ENCODE data around the gene MRPL40.
A peak's percentile ranks its signal among the peaks of the same experiment; 100 is the strongest.

MRPL40 gene

DNA sequence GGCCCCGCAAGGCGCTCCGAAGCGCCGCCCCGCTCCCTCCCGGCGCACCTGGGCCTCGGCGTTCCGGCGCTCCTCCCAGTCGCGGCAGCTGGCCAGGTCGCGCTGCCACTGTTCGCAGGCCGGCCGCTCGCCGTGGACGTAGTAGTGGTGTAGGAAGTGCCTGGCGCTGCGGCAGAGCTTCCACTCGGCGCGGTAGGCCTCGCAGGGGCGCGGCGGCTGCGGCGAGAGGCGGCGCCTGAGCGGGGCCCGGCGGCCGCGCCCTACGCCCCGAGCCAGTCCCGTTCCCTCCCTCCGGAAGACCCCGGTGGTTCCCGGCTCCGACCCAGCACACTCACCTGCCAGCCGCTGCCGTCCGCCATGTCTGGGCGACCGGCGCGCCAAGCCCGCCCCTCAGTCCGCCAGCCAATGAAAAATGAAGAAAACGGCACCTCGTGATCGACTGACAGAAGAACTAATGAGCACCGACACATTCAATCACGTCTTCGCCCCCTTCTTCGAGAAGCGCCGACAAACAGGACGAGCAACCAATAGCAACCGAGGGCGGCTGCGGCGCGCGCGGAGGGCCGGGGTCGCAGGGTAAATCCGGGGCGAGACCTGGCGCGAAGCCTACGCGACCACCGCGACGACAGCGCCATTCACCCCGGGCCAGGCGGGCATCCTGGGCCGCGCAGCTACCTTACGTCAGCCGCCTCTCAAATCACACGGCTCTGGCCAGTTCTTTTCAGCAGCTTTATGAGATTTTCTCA is 15.2 kb downstream of the MRPL40 start, which contains the start of gene C22orf39:
Gene C22orf39, minus strand, starts transcription at position 382 of the 746 bp plus-strand sequence. Its CDS starts 23 bp downstream, at position 359.
- no peak for TF ChIP-seq Cebpa-rat (IDR thresholded peaks at IDR 0.05)
- Histone ChIP-seq H3K27ac (peak within 1 kb of the TSS; percentile 96), H3K9ac (peak within 1 kb of the TSS; percentile 97), H3K36me3 (peaks cover 71% of the 10 kb centered on the region), H3K4me3 (peak within 1 kb of the TSS; percentile 98), H3K9me3 (no peaks in the 10 kb centered on the region), H3K4me1 (peaks cover 30% of the 10 kb centered on the region), H3K4me2 (peak within 1 kb of the TSS; percentile 95), H3K27me3 (no peaks in the 10 kb centered on the region), H4K20me1 (peaks cover 45% of the 10 kb centered on the region)

GRCh38 chr22:19448076-19448607 is 15.8 kb downstream of the MRPL40 start:
- peaks cover 39% of the 10 kb centered on the region for H4K20me1 ChIP-seq
- no peaks in the 10 kb centered on the region for H3K27me3 ChIP-seq
- H3K27ac ChIP-seq: peak overlapping the region; percentile 96
- peaks cover 71% of the 10 kb centered on the region for H3K36me3 ChIP-seq
- no peak for TF ChIP-seq Cebpa-rat (IDR thresholded peaks at IDR 0.05)
- no peaks in the 10 kb centered on the region for H3K9me3 ChIP-seq
- H3K4me2 ChIP-seq: peak overlapping the region; percentile 79
- H3K4me3 ChIP-seq: peak overlapping the region; percentile 98
- peaks cover 30% of the 10 kb centered on the region for H3K4me1 ChIP-seq
- peak overlapping the region; percentile 97 for H3K9ac ChIP-seq

DNA sequence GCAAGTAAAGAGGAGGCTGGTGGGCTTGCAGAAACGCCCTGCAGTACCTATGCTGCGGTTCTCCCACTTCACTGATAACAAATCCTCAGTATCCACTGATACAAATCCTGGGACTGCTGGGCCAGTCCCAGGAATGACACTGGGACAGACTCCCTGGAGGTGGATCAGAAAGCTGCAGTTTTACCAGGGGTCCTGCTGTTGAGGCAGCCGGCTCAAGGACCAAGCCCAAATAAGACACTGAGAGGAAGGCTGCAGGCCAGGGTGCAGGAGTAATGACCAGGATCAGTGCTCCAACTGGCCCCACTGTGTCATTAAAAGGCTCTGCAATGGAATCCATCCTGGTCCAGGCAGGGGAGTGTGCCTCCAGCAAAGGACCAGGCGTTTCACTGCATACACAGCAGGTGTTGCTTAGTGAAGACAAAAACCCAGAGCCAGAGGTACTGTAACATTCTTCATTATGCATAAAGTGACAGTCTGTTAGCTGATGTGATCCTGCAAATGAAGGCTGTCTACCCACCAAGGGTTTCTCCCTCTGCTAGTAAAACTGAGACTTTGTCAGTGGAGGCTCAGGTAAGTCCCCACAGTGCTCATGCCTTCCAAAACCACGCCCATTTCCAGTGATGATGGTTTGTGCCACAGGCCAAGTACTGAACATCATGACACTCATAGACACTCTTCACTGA is 16.5 kb downstream of the MRPL40 start:
- H3K4me2 ChIP-seq: peak overlapping the region; percentile 79
- H3K4me1 ChIP-seq: peaks cover 30% of the 10 kb centered on the region
- H4K20me1 ChIP-seq: peaks cover 31% of the 10 kb centered on the region
- H3K27ac ChIP-seq: no peak overlapping the region
- H3K9me3 ChIP-seq: no peaks in the 10 kb centered on the region
- no peak for TF ChIP-seq Cebpa-rat (IDR thresholded peaks at IDR 0.05)
- peak overlapping the region; percentile 98 for H3K4me3 ChIP-seq
- H3K36me3 ChIP-seq: peaks cover 71% of the 10 kb centered on the region
- H3K9ac ChIP-seq: 0 out of 2 replicates have a peak overlapping the region, but pooled peaks have one; percentile 97
- H3K27me3 ChIP-seq: no peaks in the 10 kb centered on the region

GRCh38 chr22:19449422-19449767 is 17.1 kb downstream of the MRPL40 start:
- no peak overlapping the region for H3K4me3 ChIP-seq
- H4K20me1 ChIP-seq: peaks cover 26% of the 10 kb centered on the region
- TF ChIP-seq Cebpa-rat (IDR thresholded peaks at IDR 0.05): no peak
- H3K27me3 ChIP-seq: no peaks in the 10 kb centered on the region
- H3K9ac ChIP-seq: no peak overlapping the region
- H3K36me3 ChIP-seq: peaks cover 71% of the 10 kb centered on the region
- H3K4me1 ChIP-seq: peaks cover 30% of the 10 kb centered on the region
- no peak overlapping the region for H3K27ac ChIP-seq
- no peaks in the 10 kb centered on the region for H3K9me3 ChIP-seq
- H3K4me2 ChIP-seq: 0 out of 2 replicates have a peak overlapping the region, but pooled peaks have one; percentile 79

GRCh38 chr22:19450363-19451175 is 18.2 kb downstream of the MRPL40 start:
- Histone ChIP-seq H3K9ac (no peak overlapping the region), H3K4me2 (no peak overlapping the region), H3K27ac (no peak overlapping the region), H4K20me1 (peaks cover 15% of the 10 kb centered on the region), H3K9me3 (no peaks in the 10 kb centered on the region), H3K4me3 (no peak overlapping the region), H3K27me3 (no peaks in the 10 kb centered on the region), H3K4me1 (peaks cover 26% of the 10 kb centered on the region), H3K36me3 (peaks cover 71% of the 10 kb centered on the region)
- no peak for TF ChIP-seq Cebpa-rat (IDR thresholded peaks at IDR 0.05)

DNA sequence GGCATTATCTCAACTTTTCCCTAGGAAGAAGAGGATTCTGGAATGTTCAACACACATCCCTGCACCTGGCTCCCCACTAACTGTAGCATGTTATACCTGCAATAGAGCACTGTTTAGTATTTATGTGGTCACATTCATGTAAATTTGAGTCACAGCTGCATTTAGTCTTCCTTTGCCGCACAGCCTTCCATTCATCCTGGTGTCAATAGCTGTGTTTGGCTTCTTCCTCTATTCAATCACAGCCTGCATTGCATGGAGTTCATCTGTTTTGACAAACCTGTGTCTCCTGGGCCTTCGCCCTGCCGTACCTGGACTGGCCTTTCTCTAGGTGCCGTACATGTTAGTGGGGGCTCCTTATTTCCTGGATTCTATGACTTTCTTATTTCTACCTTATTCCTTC is 19.2 kb downstream of the MRPL40 start:
- Histone ChIP-seq H4K20me1 (peaks cover 5% of the 10 kb centered on the region), H3K9me3 (no peaks in the 10 kb centered on the region), H3K27ac (no peak overlapping the region), H3K27me3 (no peaks in the 10 kb centered on the region), H3K4me2 (no peak overlapping the region), H3K9ac (no peak overlapping the region), H3K36me3 (peaks cover 78% of the 10 kb centered on the region), H3K4me1 (peaks cover 16% of the 10 kb centered on the region), H3K4me3 (no peak overlapping the region)
- no peak for TF ChIP-seq Cebpa-rat (IDR thresholded peaks at IDR 0.05)

GRCh38 chr22:19453718-19454117 is 21.4 kb downstream of the MRPL40 start:
- peaks cover 98% of the 10 kb centered on the region for H3K36me3 ChIP-seq
- TF ChIP-seq Cebpa-rat (IDR thresholded peaks at IDR 0.05): no peak
- H4K20me1 ChIP-seq: no peaks in the 10 kb centered on the region
- H3K9ac ChIP-seq: no peak overlapping the region
- no peak overlapping the region for H3K27ac ChIP-seq
- H3K4me2 ChIP-seq: no peak overlapping the region
- H3K9me3 ChIP-seq: no peaks in the 10 kb centered on the region
- H3K27me3 ChIP-seq: no peaks in the 10 kb centered on the region
- no peak overlapping the region for H3K4me3 ChIP-seq
- H3K4me1 ChIP-seq: peaks cover 6% of the 10 kb centered on the region

- no peak overlapping the region for H3K4me2 ChIP-seq
- H4K20me1 ChIP-seq: no peaks in the 10 kb centered on the region
- H3K36me3 ChIP-seq: peaks cover 96% of the 10 kb centered on the region
- H3K4me1 ChIP-seq: peaks cover 2% of the 10 kb centered on the region
- TF ChIP-seq Cebpa-rat (IDR thresholded peaks at IDR 0.05): no peak
- H3K9ac ChIP-seq: no peak overlapping the region
- H3K4me3 ChIP-seq: no peak overlapping the region
- H3K27ac ChIP-seq: no peak overlapping the region
- H3K27me3 ChIP-seq: no peaks in the 10 kb centered on the region
- no peaks in the 10 kb centered on the region for H3K9me3 ChIP-seq
Measured at GRCh38 chr22:19454156-19454555, 21.8 kb downstream of the MRPL40 start.

- Histone ChIP-seq H3K9ac (no peak overlapping the region), H3K4me3 (no peak overlapping the region), H3K36me3 (peaks cover 98% of the 10 kb centered on the region), H3K27me3 (no peaks in the 10 kb centered on the region), H3K9me3 (no peaks in the 10 kb centered on the region), H4K20me1 (no peaks in the 10 kb centered on the region), H3K4me1 (no peaks in the 10 kb centered on the region), H3K27ac (no peak overlapping the region), H3K4me2 (no peak overlapping the region)
- no peak for TF ChIP-seq Cebpa-rat (IDR thresholded peaks at IDR 0.05)
Measured at GRCh38 chr22:19455033-19455432, 22.7 kb downstream of the MRPL40 start.

Measured in BLaER1 (cell line).